KMS-11 (cell line): Measurements from ENCODE around the gene NOL9.

Experiments used
- H2AFZ ChIP-seq: fragments of 200-600 bp; sonication (generic); 2 replicates; pipeline ENCODE4 v1.6.1; 2016; ENCODE audit warnings: antibody characterized with exemption, mixed run types, low read depth
- H3K27ac ChIP-seq: fragments of 200-600 bp; sonication (generic); 2 replicates; pipeline ENCODE4 v1.6.1; 2016; ENCODE audit warnings: mild to moderate bottlenecking, mixed run types
- H3K27me3 ChIP-seq: fragments of 200-600 bp; sonication (generic); 2 replicates; pipeline ENCODE4 v1.6.1; 2017; ENCODE audit warnings: mild to moderate bottlenecking, low read depth, mixed run types, moderate library complexity; ENCODE audit not compliant: insufficient read depth
- H3K36me3 ChIP-seq: fragments of 200-600 bp; sonication (generic); 2 replicates; pipeline ENCODE4 v1.6.1; 2017; ENCODE audit warnings: mild to moderate bottlenecking, mixed run types; ENCODE audit not compliant: insufficient read depth
- H3K4me1 ChIP-seq: fragments of 200-600 bp; sonication (generic); 2 replicates; pipeline ENCODE4 v1.6.1; 2016; ENCODE audit warnings: mild to moderate bottlenecking, low read depth, mixed run types; ENCODE audit not compliant: poor library complexity, severe bottlenecking
- H3K4me2 ChIP-seq: fragments of 200-600 bp; sonication (generic); 2 replicates; pipeline ENCODE4 v1.7.0; 2016; ENCODE audit warnings: mild to moderate bottlenecking, mixed run types
- H3K4me3 ChIP-seq: fragments of 200-600 bp; sonication (generic); IDR thresholded peaks from 2 replicates; pipeline ENCODE4 v1.6.1; 2017; ENCODE audit warnings: low read depth, low read length, mixed read lengths; ENCODE audit not compliant: insufficient read depth
- H3K79me2 ChIP-seq: fragments of 200-600 bp; sonication (generic); 2 replicates; pipeline ENCODE4 v1.6.1; 2016; ENCODE audit warnings: low read depth, mixed run types; ENCODE audit not compliant: insufficient read depth
- H3K9ac ChIP-seq: fragments of 200-600 bp; sonication (generic); 2 replicates; pipeline ENCODE4 v1.6.1; 2016; ENCODE audit warnings: mild to moderate bottlenecking, mixed run types
- H4K20me1 ChIP-seq: fragments of 200-600 bp; sonication (generic); 2 replicates; pipeline ENCODE4 v1.6.1; 2016; ENCODE audit warnings: mild to moderate bottlenecking, mixed run types; ENCODE audit not compliant: insufficient read depth
- TF ChIP-seq, protein P1 (sequence below): fragments of 200-600 bp; sonication (generic); conservative IDR thresholded peaks from 2 replicates; pipeline ENCODE4 v1.6.1; 2017; ENCODE audit warnings: low read depth, mild to moderate bottlenecking, antibody characterized with exemption, low read length, moderate library complexity, mixed read lengths

NOL9 gene

DNA sequence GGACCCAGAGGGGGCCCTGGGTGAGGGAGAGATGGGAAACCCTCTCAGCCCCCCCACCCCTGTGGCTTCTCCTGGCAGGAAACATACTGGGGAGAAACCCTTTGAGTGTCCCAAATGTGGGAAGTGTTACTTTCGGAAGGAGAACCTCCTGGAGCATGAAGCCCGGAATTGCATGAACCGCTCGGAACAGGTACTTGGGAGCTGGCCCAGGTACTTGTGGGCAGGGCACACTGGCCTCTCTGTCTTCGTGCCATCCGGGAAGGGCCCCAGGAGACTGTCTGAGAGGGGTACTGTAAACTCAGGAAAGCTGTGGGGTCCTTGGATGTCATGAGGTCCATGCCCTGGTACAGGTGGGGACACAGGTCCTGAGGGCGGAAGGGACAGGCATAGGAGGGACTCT, 31.5 kb upstream of the NOL9 start:
- Histone ChIP-seq H3K27me3 (no peaks in the 10 kb centered on the region), H3K9ac (no peak overlapping the region), H3K79me2 (peaks cover 4% of the 10 kb centered on the region), H3K27ac (no peak overlapping the region), H3K36me3 (no peaks in the 10 kb centered on the region), H3K4me3 (no peak overlapping the region), H3K4me2 (no peak overlapping the region), H3K4me1 (peaks cover 28% of the 10 kb centered on the region), H2AFZ (no peak overlapping the region), H4K20me1 (no peaks in the 10 kb centered on the region)
- TF ChIP-seq, protein P1, sequence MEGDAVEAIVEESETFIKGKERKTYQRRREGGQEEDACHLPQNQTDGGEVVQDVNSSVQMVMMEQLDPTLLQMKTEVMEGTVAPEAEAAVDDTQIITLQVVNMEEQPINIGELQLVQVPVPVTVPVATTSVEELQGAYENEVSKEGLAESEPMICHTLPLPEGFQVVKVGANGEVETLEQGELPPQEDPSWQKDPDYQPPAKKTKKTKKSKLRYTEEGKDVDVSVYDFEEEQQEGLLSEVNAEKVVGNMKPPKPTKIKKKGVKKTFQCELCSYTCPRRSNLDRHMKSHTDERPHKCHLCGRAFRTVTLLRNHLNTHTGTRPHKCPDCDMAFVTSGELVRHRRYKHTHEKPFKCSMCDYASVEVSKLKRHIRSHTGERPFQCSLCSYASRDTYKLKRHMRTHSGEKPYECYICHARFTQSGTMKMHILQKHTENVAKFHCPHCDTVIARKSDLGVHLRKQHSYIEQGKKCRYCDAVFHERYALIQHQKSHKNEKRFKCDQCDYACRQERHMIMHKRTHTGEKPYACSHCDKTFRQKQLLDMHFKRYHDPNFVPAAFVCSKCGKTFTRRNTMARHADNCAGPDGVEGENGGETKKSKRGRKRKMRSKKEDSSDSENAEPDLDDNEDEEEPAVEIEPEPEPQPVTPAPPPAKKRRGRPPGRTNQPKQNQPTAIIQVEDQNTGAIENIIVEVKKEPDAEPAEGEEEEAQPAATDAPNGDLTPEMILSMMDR, result no peak

DNA sequence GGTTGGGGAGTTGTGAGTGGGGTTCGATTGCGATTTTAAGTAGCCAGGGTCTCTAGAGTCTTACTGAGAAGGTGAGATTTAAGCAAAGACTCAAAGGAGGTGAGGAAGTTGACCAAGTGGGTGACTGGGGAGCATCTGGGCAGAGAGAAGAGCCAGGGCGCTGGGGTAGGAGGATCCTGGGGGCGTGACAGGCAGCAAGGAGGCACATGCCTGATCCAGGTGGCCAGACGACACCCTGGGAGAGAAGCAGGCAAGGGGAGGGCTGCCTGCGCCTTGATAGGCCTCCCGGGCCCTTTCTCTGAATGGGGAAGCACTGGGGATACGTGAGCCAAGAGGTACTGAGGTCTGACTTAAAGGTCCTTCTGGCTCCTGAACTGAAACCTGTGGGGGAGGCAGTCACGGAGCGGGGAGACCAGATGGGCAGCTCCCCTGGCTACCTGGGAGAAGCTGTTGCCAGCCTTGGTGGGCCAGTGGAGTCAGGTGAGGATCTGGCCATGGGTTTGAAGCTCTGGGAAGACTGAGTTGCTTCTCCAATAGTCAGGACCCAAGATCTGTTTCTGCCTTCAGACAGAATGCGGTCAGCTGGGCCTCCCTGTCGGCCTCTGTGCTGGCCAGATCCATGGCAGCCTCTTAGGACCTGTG, 30.9 kb upstream of the NOL9 start:
- no peak overlapping the region for H2AFZ ChIP-seq
- H3K79me2 ChIP-seq, result peaks cover 10% of the 10 kb centered on the region
- H3K27ac ChIP-seq, result no peak overlapping the region
- H3K4me2 ChIP-seq, result no peak overlapping the region
- TF ChIP-seq, protein P1, result no peak
- H3K9ac ChIP-seq, result no peak overlapping the region
- no peak overlapping the region for H3K4me3 ChIP-seq
- peaks cover 33% of the 10 kb centered on the region for H3K4me1 ChIP-seq
- H3K36me3 ChIP-seq, result no peaks in the 10 kb centered on the region
- H3K27me3 ChIP-seq, result no peaks in the 10 kb centered on the region
- no peaks in the 10 kb centered on the region for H4K20me1 ChIP-seq

DNA sequence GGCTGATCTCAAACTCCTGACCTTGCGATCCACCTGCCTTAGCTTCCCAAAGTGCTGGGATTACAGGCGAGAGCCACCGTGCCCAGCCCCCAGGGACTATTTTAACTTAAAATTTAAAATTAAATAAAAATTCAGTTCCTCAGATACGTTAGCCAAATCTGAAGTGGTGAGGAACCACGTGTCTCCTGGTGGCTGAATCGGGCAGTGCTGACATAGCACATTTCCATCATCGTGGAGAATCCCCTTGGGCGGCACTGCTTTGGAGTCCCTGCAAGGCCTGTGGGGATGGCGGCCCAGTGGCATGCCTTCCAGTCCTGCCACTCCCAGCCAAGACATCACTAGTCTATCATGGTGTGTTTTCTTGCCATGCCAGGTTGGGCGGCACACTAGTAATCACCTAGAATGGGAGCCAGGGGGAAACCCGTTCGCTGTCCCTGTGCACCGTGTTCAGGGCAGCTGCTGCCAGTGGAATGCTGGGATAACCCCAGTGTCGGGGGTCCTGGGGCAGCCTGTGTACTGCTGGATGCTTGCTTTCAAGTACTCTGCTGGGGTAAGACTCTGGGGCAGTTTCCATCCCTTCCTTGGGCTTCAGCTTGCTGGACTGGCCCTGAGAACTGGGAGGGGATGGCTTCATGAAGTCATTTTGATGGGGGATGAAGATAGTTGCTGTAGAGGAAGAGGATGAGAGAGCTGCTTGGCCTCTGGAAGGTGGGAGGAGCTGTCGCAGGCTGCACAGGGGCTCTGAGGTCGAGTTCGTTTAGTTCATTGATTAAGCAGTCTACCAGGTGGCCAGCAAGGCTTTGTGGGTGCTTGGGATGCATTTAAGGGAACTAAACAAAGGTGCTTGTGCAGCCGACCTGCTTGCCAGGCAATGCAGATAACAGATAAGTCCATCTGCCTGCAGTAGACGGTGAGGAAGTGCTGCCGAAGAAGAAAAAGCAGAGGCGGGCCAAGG, 30.1 kb upstream of the NOL9 start:
- H3K9ac ChIP-seq, result no peak overlapping the region
- H3K4me2 ChIP-seq, result no peak overlapping the region
- H2AFZ ChIP-seq, result no peak overlapping the region
- peaks cover 11% of the 10 kb centered on the region for H3K79me2 ChIP-seq
- H3K27me3 ChIP-seq, result no peaks in the 10 kb centered on the region
- peaks cover 35% of the 10 kb centered on the region for H3K4me1 ChIP-seq
- no peak overlapping the region for H3K27ac ChIP-seq
- TF ChIP-seq, protein P1, result 0 out of 2 replicates have a peak, but pooled peaks have one; percentile 13
- H3K4me3 ChIP-seq, result no peak overlapping the region
- no peaks in the 10 kb centered on the region for H4K20me1 ChIP-seq
- no peaks in the 10 kb centered on the region for H3K36me3 ChIP-seq

DNA sequence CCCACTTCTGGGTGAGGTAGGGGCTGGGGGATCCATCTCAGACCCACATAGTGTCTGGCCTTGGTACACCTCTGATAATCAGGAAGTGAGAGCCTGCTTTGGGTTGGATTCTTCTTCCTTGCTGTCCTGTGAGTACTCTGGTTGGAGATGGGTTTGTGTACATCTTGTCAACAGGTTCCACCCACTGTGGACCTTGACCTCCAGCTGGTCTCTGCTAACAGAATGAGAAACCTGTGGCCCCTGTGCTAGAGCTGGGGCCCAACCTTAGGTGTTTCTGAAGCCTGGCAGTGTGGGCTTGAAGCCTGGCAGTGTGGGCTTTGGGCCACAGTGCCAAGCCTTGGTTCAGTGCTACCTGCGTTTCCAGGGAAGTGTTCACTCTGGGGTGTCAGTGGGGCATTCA, 28.1 kb upstream of the NOL9 start:
- Histone ChIP-seq H3K27ac (no peak overlapping the region; the same call in 1 of the 2 replicates), H4K20me1 (no peaks in the 10 kb centered on the region), H3K4me3 (no peak overlapping the region), H3K4me2 (peak overlapping the region; percentile 87; the same call in 1 of the 2 replicates), H3K27me3 (no peaks in the 10 kb centered on the region), H3K9ac (no peak overlapping the region), H3K36me3 (no peaks in the 10 kb centered on the region), H3K79me2 (peaks cover 11% of the 10 kb centered on the region), H2AFZ (no peak overlapping the region), H3K4me1 (peaks cover 39% of the 10 kb centered on the region)
- TF ChIP-seq, protein P1, result no peak
